Measurements from ENCODE around the gene SPOCK2.

SPOCK2 gene

DNA sequence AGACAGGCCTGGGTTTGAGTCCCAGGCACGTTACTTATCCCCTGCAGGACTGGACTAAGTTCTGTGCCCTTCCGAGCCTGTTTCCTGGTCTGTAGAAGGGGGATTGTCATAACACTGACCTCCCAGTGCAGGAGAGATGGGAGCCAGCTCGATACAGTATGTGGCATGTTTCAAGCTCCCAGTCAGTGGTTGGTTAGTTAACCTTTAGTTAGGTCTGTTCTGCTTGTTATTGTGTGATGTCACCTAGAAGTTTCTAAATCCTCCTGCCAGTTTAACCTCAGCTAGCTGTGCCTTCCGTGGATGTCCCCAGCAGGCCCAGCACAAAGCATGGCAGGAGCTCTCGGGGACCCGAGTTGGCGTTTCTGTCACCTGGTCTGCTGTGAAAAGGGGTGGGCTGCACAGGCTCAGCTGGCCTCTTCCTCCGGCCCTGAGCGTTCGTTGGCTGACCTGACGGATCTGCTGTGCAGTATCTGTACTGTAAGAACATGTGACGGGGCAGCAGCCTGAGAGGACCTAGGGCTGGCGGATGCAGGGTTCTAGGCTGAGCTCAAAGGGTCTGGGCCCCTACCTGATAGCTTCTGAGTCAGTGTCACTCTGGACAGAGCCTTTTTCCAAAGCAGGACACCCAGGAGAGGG is 53.0 kb downstream of the SPOCK2 start:
- TF ChIP-seq TAF1 (IDR thresholded peaks at IDR 0.05; ENCODE audit: borderline replicate concordance, insufficient read depth, low read length) (no peak), SIN3A (IDR thresholded peaks at IDR 0.05; ENCODE audit: borderline replicate concordance, insufficient read depth, low read length) (no peak), FOXP2 (optimal IDR thresholded peaks at IDR 0.05; ENCODE audit: borderline replicate concordance, extremely low read depth, extremely low read length, insufficient read depth) (no peak), POLR2AphosphoS5 (IDR thresholded peaks at IDR 0.05; ENCODE audit: low read depth, low read length) (no peak)
- TF ChIP-seq, protein P1, sequence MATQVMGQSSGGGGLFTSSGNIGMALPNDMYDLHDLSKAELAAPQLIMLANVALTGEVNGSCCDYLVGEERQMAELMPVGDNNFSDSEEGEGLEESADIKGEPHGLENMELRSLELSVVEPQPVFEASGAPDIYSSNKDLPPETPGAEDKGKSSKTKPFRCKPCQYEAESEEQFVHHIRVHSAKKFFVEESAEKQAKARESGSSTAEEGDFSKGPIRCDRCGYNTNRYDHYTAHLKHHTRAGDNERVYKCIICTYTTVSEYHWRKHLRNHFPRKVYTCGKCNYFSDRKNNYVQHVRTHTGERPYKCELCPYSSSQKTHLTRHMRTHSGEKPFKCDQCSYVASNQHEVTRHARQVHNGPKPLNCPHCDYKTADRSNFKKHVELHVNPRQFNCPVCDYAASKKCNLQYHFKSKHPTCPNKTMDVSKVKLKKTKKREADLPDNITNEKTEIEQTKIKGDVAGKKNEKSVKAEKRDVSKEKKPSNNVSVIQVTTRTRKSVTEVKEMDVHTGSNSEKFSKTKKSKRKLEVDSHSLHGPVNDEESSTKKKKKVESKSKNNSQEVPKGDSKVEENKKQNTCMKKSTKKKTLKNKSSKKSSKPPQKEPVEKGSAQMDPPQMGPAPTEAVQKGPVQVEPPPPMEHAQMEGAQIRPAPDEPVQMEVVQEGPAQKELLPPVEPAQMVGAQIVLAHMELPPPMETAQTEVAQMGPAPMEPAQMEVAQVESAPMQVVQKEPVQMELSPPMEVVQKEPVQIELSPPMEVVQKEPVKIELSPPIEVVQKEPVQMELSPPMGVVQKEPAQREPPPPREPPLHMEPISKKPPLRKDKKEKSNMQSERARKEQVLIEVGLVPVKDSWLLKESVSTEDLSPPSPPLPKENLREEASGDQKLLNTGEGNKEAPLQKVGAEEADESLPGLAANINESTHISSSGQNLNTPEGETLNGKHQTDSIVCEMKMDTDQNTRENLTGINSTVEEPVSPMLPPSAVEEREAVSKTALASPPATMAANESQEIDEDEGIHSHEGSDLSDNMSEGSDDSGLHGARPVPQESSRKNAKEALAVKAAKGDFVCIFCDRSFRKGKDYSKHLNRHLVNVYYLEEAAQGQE (IDR thresholded peaks at IDR 0.05; ENCODE audit: insufficient read depth in 1 of 2, low read depth in 2 of 2, low read length in 2 of 2), result no peak

DNA sequence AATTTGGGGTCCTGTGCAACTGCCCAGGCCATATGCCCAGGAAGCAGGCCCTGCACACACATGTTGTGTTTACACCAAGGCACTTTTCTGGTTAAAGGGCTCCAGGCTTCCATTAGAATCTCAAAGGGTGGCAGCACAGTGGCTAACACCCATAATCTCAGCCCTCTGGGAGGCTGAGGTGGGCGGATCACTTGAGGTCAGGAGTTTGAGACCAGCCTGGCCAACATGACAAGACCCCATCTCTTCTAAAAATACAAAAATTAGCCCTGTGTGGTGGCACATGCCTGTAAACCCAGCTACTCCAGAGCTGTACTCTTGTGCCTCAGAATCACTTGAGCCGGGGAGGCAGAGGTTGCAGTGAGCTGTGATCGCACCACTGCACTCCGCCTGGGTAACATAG is 53.6 kb downstream of the SPOCK2 start:
- TF ChIP-seq POLR2AphosphoS5 (IDR thresholded peaks at IDR 0.05; ENCODE audit: low read depth, low read length), result no peak
- TF ChIP-seq SIN3A (IDR thresholded peaks at IDR 0.05; ENCODE audit: borderline replicate concordance, insufficient read depth, low read length), result no peak
- no peak for TF ChIP-seq TAF1 (IDR thresholded peaks at IDR 0.05; ENCODE audit: borderline replicate concordance, insufficient read depth, low read length)
- TF ChIP-seq, protein P1 (IDR thresholded peaks at IDR 0.05; ENCODE audit: insufficient read depth in 1 of 2, low read depth in 2 of 2, low read length in 2 of 2), result no peak
- no peak for TF ChIP-seq FOXP2 (optimal IDR thresholded peaks at IDR 0.05; ENCODE audit: borderline replicate concordance, extremely low read depth, extremely low read length, insufficient read depth)

DNA sequence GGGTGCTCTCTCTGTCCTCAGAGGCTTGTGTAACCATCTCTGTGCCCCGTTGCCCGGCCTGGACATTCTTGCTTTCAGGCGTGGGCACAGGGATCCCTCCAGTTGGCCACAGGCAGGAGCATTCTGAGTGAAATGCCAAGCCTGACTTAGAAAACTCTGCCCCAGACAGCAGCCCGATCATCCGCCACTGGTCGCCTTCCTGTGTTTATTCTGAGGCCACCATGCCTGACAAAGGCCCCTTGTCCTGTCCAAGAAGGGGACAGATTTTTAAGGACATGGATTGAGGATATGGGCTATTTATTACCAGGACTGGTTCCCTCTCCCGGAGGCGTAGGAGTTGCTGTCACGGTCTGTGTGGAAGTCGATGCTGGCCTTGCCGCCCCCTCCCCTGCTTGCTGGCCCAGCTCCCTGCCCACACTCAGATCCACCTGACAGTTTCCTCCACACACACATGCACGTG is 54.3 kb downstream of the SPOCK2 start:
- TF ChIP-seq FOXP2 (optimal IDR thresholded peaks at IDR 0.05; ENCODE audit: borderline replicate concordance, extremely low read depth, extremely low read length, insufficient read depth), result no peak
- TF ChIP-seq POLR2AphosphoS5 (IDR thresholded peaks at IDR 0.05; ENCODE audit: low read depth, low read length), result no peak
- TF ChIP-seq SIN3A (IDR thresholded peaks at IDR 0.05; ENCODE audit: borderline replicate concordance, insufficient read depth, low read length), result no peak
- no peak for TF ChIP-seq TAF1 (IDR thresholded peaks at IDR 0.05; ENCODE audit: borderline replicate concordance, insufficient read depth, low read length)

DNA sequence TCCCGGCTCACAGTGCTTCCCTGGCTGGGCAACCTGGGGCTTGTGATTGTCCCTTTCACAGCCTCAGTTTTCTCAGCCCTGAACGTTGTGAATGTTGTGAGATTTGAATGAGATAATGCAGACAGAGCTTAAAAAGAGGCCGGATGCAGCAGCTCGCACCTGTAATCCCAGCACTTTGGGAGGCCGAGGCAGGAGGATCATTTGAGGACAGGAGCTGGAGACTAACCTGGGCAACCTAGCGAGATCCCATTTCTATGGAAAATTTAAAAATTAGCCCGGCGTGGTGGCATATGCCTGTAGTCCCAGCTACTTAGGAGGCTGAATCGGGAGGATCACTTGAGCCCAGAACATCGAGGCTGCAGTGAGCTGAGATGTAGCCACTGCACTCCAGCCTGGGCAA is 56.6 kb downstream of the SPOCK2 start:
- TF ChIP-seq FOXP2 (optimal IDR thresholded peaks at IDR 0.05; ENCODE audit: borderline replicate concordance, extremely low read depth, extremely low read length, insufficient read depth) (no peak), SIN3A (IDR thresholded peaks at IDR 0.05; ENCODE audit: borderline replicate concordance, insufficient read depth, low read length) (no peak), POLR2AphosphoS5 (IDR thresholded peaks at IDR 0.05; ENCODE audit: low read depth, low read length) (no peak), TAF1 (IDR thresholded peaks at IDR 0.05; ENCODE audit: borderline replicate concordance, insufficient read depth, low read length) (no peak)
- TF ChIP-seq, protein P1 (IDR thresholded peaks at IDR 0.05; ENCODE audit: insufficient read depth in 1 of 2, low read depth in 2 of 2, low read length in 2 of 2), result no peak

DNA sequence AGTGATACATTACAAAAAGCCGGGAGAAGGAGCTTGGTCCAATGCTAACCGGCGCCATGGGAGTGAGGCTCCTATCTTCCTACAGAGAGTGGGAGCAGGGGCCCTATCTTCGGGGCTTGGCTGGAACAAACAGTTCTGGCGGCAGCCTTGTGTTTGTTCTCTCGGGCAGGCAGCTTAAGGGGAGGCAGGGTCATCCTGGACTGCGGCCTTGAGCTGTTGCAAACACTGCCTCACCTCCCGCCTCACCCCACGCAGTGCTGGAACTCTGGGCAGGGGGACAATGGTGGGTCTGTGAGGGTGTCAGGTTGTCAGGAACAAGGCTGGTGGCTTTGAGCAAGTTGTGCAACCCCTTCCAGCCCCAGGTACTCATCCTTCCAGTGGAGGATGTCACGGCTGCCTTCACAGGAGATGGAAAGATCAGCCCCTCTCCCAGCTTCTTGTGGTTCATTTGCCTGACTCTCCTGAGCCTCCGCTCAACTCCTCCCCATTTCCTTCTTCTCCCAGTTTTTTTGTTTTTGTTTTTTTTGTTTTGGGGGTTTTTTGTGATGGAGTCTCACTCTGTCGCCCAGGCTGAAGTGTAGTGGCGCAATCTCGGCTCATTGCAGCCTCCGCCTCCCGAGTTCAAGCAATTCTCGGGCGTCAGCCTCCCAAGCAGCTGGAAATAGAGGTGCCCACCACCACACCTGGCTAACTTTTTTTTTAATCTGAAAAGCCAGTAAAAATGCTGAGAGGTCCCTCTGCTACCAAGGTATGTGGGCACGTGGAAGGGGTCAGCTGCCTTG is 57.4 kb downstream of the SPOCK2 start:
- no peak for TF ChIP-seq FOXP2 (optimal IDR thresholded peaks at IDR 0.05; ENCODE audit: borderline replicate concordance, extremely low read depth, extremely low read length, insufficient read depth)
- TF ChIP-seq SIN3A (IDR thresholded peaks at IDR 0.05; ENCODE audit: borderline replicate concordance, insufficient read depth, low read length), result no peak
- TF ChIP-seq, protein P1 (IDR thresholded peaks at IDR 0.05; ENCODE audit: insufficient read depth in 1 of 2, low read depth in 2 of 2, low read length in 2 of 2), result no peak
- TF ChIP-seq TAF1 (IDR thresholded peaks at IDR 0.05; ENCODE audit: borderline replicate concordance, insufficient read depth, low read length), result no peak
- TF ChIP-seq POLR2AphosphoS5 (IDR thresholded peaks at IDR 0.05; ENCODE audit: low read depth, low read length), result no peak

Data from PFSK-1 (cell line).